ENCODE results near the gene CAPN10. TPM values are rescaled to one million over a fixed set of nuclear protein-coding genes. Genes with fewer than 3 reads are reported as not detected.
"Not testable (repeated sequence)": the region's sequence is repeated elsewhere in the genome, so short reads cannot be mapped to it uniquely, and the experiment has no call there.

Gene CAPN10
- total RNA-seq: 10 to 100 TPM; 52.3 to 53.1 TPM

DNA sequence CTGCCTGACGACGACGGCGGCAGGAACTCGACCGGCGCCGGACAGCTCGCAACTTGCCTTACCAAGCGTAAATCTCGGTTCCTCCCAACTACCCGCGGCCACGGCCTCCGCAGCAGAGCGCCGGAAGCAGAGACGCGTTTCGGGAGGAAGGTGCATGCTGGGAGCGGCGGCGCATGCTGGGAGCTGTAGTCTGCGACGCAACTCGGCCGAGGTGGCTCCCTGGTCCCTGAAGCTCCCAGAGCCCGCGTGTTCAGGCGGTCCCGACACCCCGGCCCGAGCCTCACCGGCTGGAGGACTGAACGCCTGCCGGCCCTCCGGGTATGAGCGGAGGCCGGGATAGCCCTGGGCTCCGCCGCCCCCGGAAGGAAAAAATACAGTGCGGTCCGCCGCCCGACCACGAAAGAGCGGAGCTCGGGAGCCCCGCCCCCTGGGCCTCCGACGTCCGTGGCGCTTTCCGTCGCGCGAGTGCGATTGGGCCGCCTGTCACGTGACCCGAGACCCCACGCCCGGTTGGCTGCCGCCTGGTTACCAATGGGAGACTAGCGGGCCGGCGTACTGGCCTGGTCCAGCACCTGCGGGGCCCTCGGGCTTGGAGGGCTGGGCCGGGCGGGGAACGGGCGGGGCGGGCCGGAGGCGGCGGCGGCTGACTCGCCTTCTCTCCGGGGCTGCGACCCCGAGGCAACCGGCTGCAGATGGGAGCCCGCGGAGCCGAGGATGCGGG lies at the start of gene CAPN10:
TSS of gene CAPN10 (plus strand) at position 537 of the 721 bp plus-strand sequence. CDS start at position 715, 178 bp downstream.
- ChIA-PET POLR2A (interaction anchor here (0.8 to 6.6 kb wide), 17 partner anchors 10 to 1052 kb away, joined by 3 to 127 read pairs (median 5); partner anchors contain the start of genes ATG4B, DUSP28, RNPEPL1 and STK25), CTCF (interaction anchor here (0.5 to 7.0 kb wide), 14 partner anchors 8 to 255 kb away, joined by 3 to 98 read pairs (median 6); partner anchors contain the start of genes DUSP28 and RNPEPL1)
- DNase-seq: peak; percentile 97
- H3K4me3 Mint-ChIP-seq: peak within 1 kb of the TSS; percentile 91
- H3K27ac Mint-ChIP-seq: peak within 1 kb of the TSS; percentile 89
- H3K36me3 Mint-ChIP-seq (ENCODE audit: low read depth): peaks cover 25% of the 10 kb centered on the region
- H3K27me3 Mint-ChIP-seq: no peaks in the 10 kb centered on the region
- no peaks in the 10 kb centered on the region for H3K9me3 Mint-ChIP-seq
- peaks cover 54% of the 10 kb centered on the region for H3K4me1 Mint-ChIP-seq

GRCh38 chr2:240538031-240538780 lies 48.3 kb upstream of the CAPN10 start:
- ChIA-PET POLR2A (no interaction called here), CTCF (interaction anchor here (1.1 kb wide), 1 partner anchor 18 kb away, joined by 5 read pairs; no protein-coding TSS in a partner anchor)
- H3K36me3 Mint-ChIP-seq (ENCODE audit: low read depth): peaks cover 60% of the 10 kb centered on the region
- H3K27ac Mint-ChIP-seq: no peak overlapping the region
- no peaks in the 10 kb centered on the region for H3K4me1 Mint-ChIP-seq
- no peaks in the 10 kb centered on the region for H3K27me3 Mint-ChIP-seq
- peaks cover 11% of the 10 kb centered on the region for H3K9me3 Mint-ChIP-seq
- no peak overlapping the region for H3K4me3 Mint-ChIP-seq
- no peak for DNase-seq

GRCh38 chr2:240539101-240539500 lies 47.4 kb upstream of the CAPN10 start:
- CTCF ChIA-PET: interaction anchor here (1.1 kb wide), 1 partner anchor 18 kb away, joined by 5 read pairs; no protein-coding TSS in a partner anchor
- H3K9me3 Mint-ChIP-seq, DNase-seq, H3K27me3 Mint-ChIP-seq, H3K27ac Mint-ChIP-seq, POLR2A ChIA-PET, H3K4me1 Mint-ChIP-seq, H3K4me3 Mint-ChIP-seq: not testable (repeated sequence)
- H3K36me3 Mint-ChIP-seq (ENCODE audit: low read depth): peaks cover 57% of the 10 kb centered on the region

DNA sequence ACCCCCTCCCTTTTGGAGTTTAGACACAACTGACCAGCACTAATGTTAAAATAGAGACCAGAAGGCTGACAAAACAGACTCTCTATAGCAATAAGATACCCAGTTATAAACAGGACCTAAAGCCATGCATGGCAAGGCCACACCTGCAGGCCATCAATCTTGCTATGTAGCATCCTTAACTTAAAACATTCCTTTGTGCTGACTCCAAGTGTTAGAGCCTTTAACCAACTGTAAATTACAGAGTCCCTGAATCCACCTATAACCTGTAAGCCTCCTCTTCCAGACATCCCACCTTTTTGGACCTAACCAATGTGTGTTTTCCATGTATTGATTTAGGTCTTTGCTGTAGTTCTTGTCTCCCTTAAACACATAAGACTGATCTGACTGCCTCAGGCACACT lies 46.6 kb upstream of the CAPN10 start:
- POLR2A ChIA-PET: no interaction called here
- no peak for DNase-seq
- Mint-ChIP-seq H3K27ac (no peak overlapping the region), H3K9me3 (peaks cover 6% of the 10 kb centered on the region), H3K27me3 (no peaks in the 10 kb centered on the region), H3K4me1 (no peaks in the 10 kb centered on the region), H3K4me3 (no peak overlapping the region), H3K36me3 (ENCODE audit: low read depth) (peaks cover 54% of the 10 kb centered on the region)
- CTCF ChIA-PET: no interaction called here

DNA sequence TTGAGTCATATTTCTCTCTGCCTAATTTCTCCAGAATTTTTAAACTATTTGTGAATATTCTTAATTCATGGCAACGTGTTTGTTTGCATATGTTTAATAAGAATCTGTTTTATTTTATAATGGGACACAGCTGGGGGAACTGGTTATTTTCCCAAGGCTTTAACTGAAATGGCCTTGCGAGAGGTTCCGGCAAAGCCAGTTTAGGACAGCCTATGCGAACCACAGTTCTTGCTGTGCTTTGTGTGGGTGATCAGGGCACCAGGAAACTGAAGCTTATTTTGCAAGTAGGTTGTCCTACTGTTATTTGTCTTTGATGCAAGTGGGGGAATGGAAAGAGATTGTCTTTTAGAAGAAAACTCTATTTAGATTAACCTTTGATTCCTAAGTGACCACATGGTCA lies 35.2 kb upstream of the CAPN10 start:
- CTCF ChIA-PET: interaction anchor here (2.2 kb wide), 1 partner anchor 37 kb away, joined by 8 read pairs; no protein-coding TSS in a partner anchor
- DNase-seq: no peak
- Mint-ChIP-seq H3K4me3 (no peak overlapping the region), H3K36me3 (ENCODE audit: low read depth) (peaks cover 48% of the 10 kb centered on the region), H3K27me3 (no peaks in the 10 kb centered on the region), H3K27ac (no peak overlapping the region), H3K4me1 (no peaks in the 10 kb centered on the region), H3K9me3 (peaks cover 6% of the 10 kb centered on the region)
- POLR2A ChIA-PET: interaction anchor here (1.6 to 1.7 kb wide), 2 partner anchors 9 to 14 kb away, joined by 4 to 7 read pairs; partner anchors contain the start of gene DUSP28

DNA sequence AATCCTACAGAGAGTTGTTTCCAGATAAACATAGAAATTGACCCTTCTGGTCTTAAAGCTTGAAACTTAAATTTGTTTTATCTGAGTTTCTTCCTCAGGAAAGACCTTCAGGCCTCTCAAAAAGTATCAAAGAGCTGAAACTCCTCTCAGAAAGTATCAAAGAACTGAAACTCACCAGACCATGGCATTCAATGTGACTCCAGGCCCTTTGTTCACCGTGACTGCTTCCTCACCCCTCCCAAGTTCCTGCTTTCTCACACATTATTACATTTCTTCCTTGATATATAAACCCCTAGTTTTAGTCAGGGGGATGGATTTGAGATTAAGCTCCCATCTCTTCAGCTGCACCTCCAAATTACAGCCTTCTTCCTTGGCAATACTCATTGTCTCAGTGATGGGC lies 34.7 kb upstream of the CAPN10 start:
- peaks cover 5% of the 10 kb centered on the region for H3K4me1 Mint-ChIP-seq
- no peak overlapping the region for H3K27ac Mint-ChIP-seq
- ChIA-PET POLR2A (interaction anchor here (1.6 to 1.7 kb wide), 2 partner anchors 9 to 14 kb away, joined by 4 to 7 read pairs; partner anchors contain the start of gene DUSP28), CTCF (interaction anchor here (0.8 to 2.2 kb wide), 2 partner anchors 14 to 38 kb away, joined by 3 to 8 read pairs; no protein-coding TSS in a partner anchor)
- H3K9me3 Mint-ChIP-seq: peaks cover 6% of the 10 kb centered on the region
- H3K36me3 Mint-ChIP-seq (ENCODE audit: low read depth): peaks cover 49% of the 10 kb centered on the region
- no peak overlapping the region for H3K4me3 Mint-ChIP-seq
- DNase-seq: no peak
- no peaks in the 10 kb centered on the region for H3K27me3 Mint-ChIP-seq

DNA sequence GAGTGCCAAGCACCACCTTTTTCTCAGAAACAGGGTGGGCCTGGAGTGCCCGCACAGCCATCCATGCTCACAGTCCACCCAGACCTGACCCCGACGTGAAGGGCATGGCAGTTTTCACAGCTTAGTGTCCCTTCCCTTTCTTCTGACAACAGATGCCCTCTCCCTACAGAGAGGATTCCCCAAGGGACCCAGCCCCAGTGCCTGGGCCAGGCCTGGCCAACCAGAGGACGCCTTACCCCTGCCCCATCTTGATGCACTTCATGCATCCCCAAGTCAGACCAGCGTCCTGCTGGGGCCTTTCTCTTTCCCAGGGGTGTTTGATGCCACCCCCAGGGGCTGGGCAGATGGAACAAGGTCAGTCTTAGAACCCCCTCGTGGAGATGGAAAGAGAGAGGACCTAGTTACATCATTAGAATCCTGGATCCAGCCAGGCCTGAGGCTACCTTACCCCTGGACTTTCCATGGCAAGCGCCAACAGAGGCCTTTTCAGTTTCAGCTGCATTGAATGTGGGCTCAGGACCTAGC lies 32.5 kb upstream of the CAPN10 start:
- Mint-ChIP-seq H3K27ac (no peak overlapping the region), H3K36me3 (ENCODE audit: low read depth) (peaks cover 52% of the 10 kb centered on the region)
- no peak for DNase-seq

GRCh38 chr2:240554767-240555493 lies 31.6 kb upstream of the CAPN10 start:
- Mint-ChIP-seq H3K27ac (no peak overlapping the region), H3K36me3 (ENCODE audit: low read depth) (peaks cover 56% of the 10 kb centered on the region), H3K9me3 (peaks cover 6% of the 10 kb centered on the region), H3K4me3 (no peak overlapping the region), H3K4me1 (peaks cover 29% of the 10 kb centered on the region), H3K27me3 (no peaks in the 10 kb centered on the region)
- POLR2A ChIA-PET: no interaction called here
- CTCF ChIA-PET: interaction anchor here (1.1 to 2.0 kb wide), 2 partner anchors 11 to 41 kb away, joined by 4 to 10 read pairs; no protein-coding TSS in a partner anchor
- DNase-seq: no peak

More for the DNA sequence above, 32.5 kb upstream of the CAPN10 start:
- ChIA-PET CTCF (interaction anchor here (0.7 to 1.1 kb wide), 2 partner anchors 12 to 273 kb away, joined by 4 read pairs; no protein-coding TSS in a partner anchor), POLR2A (no interaction called here)
- H3K4me1 Mint-ChIP-seq: peaks cover 20% of the 10 kb centered on the region
- H3K9me3 Mint-ChIP-seq: peaks cover 6% of the 10 kb centered on the region
- no peaks in the 10 kb centered on the region for H3K27me3 Mint-ChIP-seq
- H3K4me3 Mint-ChIP-seq: no peak overlapping the region

- ChIA-PET CTCF (interaction anchor here (1.9 to 2.4 kb wide), 3 partner anchors 10 to 42 kb away, joined by 8 to 22 read pairs (median 10); no protein-coding TSS in a partner anchor), POLR2A (interaction anchor here (3.1 kb wide), 1 partner anchor 11 kb away, joined by 19 read pairs; no protein-coding TSS in a partner anchor)
- H3K36me3 Mint-ChIP-seq (ENCODE audit: low read depth): peaks cover 52% of the 10 kb centered on the region
- no peaks in the 10 kb centered on the region for H3K27me3 Mint-ChIP-seq
- no peak overlapping the region for H3K27ac Mint-ChIP-seq
- H3K4me3 Mint-ChIP-seq: no peak overlapping the region
- DNase-seq: no peak
- peaks cover 6% of the 10 kb centered on the region for H3K9me3 Mint-ChIP-seq
- peaks cover 31% of the 10 kb centered on the region for H3K4me1 Mint-ChIP-seq
Measured at GRCh38 chr2:240555541-240556250, 30.8 kb upstream of the CAPN10 start.

DNA sequence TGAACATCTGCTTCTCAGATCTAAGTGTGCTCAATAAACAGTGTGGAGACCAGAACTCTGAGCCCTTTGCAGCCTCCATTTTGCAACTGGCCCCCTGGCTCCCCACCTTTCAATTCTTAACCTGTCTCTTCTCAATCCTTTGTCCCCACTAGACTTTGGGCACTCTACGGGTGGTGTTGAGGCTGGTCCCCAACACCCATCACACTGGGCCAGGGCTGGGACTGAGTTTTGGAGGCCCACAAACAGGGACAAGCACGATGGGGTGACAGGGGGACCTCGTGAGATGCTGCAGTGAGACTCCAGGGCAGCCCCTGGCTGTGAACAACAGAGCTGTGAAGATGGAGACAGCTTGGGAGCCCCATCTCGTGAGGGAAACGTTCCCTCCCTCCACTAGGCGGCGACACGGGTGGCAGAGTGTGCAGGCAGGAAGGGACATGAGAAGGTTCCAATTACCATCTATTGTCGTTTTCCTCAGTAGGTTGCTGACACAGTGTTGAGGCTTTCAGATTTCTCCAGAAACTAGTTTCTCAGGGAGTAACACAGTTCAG lies 29.9 kb upstream of the CAPN10 start:
- peaks cover 49% of the 10 kb centered on the region for H3K36me3 Mint-ChIP-seq (ENCODE audit: low read depth)
- POLR2A ChIA-PET: interaction anchor here (1.0 to 3.1 kb wide), 2 partner anchors 10 to 30 kb away, joined by 4 to 19 read pairs; partner anchors contain the start of gene CAPN10
- CTCF ChIA-PET: interaction anchor here (1.0 to 2.4 kb wide), 6 partner anchors 9 to 43 kb away, joined by 5 to 22 read pairs (median 8); partner anchors contain the start of gene CAPN10
- no peaks in the 10 kb centered on the region for H3K27me3 Mint-ChIP-seq
- H3K4me1 Mint-ChIP-seq: peaks cover 36% of the 10 kb centered on the region
- peak overlapping the region; percentile 48 for H3K27ac Mint-ChIP-seq
- H3K9me3 Mint-ChIP-seq: no peaks in the 10 kb centered on the region
- peak overlapping the region; percentile 37 for H3K4me3 Mint-ChIP-seq
- DNase-seq: peak; percentile 81

DNA sequence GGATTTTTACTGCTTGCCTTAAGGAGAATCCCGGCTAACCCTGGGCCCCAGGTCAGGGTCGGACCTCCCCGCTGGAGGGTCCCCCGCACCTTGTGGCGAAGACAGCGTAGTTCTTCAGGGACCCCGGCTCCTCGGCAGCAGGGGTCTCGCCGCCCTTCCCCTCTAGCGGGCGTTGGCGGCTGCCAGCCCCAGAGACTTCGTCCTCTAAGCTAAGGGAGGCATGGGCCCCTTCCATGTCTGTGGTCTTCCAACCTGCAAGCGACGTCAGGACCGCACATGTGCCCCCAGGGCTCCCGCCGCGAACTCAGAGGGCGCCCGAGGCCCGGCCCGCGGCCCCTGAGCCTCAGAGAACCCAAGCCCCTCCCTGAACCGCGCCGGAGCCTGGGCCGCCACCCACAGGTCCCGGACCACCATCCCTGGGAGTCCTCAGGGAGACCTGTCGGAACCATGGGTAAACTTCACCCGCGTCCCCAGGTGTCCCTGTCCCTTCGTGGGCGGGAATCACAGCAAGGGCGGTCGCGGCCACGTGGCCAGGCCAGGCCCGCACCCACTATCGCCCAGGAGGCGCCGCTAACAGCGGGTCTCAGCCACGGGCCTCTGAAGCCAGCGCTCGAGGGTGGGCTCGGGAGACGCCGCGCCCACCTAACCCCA lies 29.3 kb upstream of the CAPN10 start:
- peaks cover 46% of the 10 kb centered on the region for H3K36me3 Mint-ChIP-seq (ENCODE audit: low read depth)
- peak overlapping the region; percentile 37 for H3K4me3 Mint-ChIP-seq
- CTCF ChIA-PET: interaction anchor here (1.0 to 2.4 kb wide), 7 partner anchors 9 to 43 kb away, joined by 4 to 22 read pairs (median 8); partner anchors contain the start of gene CAPN10
- DNase-seq: no peak
- H3K27ac Mint-ChIP-seq: no peak overlapping the region
- POLR2A ChIA-PET: interaction anchor here (1.0 to 3.1 kb wide), 2 partner anchors 9 to 30 kb away, joined by 4 to 19 read pairs; partner anchors contain the start of gene CAPN10
- no peaks in the 10 kb centered on the region for H3K27me3 Mint-ChIP-seq
- no peaks in the 10 kb centered on the region for H3K9me3 Mint-ChIP-seq
- H3K4me1 Mint-ChIP-seq: peaks cover 40% of the 10 kb centered on the region
